Activated CD4-positive, alpha-beta T cell treated with anti-CD3 and anti-CD28 coated beads for 36 hours (primary cell): ENCODE measurements around the gene SLC9A9. TPM values are rescaled to one million over a fixed set of nuclear protein-coding genes. Genes with fewer than 3 reads are reported as not detected.
A peak's percentile ranks its signal among the peaks of the same experiment; 100 is the strongest.

Source experiments
- ATAC-seq: fragments of 200-7000 bp; cut with Tn5 transposase; one replicate; pipeline ENCODE4 v1.10.0; 2021; ENCODE audit warnings: mild to moderate bottlenecking, moderate library complexity
- CTCF ChIA-PET: fragments of 350-600 bp; sonication (Branson Sonifier 250); formaldehyde crosslinking; loops from one replicate; lab custom pipeline; 2021; ENCODE audit warnings: antibody characterized with exemption; lab: Charles Lee
- POLR2A ChIA-PET: fragments of 350-600 bp; sonication (Branson Sonifier 250); formaldehyde crosslinking; loops from one replicate; lab custom pipeline; 2021; ENCODE audit warnings: antibody characterized with exemption, inconsistent platforms; lab: Charles Lee
- DNase-seq: peaks from one replicate; pipeline ENCODE4 v3.0.0-alpha.2; 2020
- H3K27ac Mint-ChIP-seq: one replicate; pipeline ENCODE4 v1.8.0; 2021; ENCODE audit warnings: mixed read lengths
- H3K27me3 Mint-ChIP-seq: one replicate; pipeline ENCODE4 v1.8.0; 2021; ENCODE audit warnings: mixed read lengths
- H3K36me3 Mint-ChIP-seq: one replicate; pipeline ENCODE4 v1.8.0; 2021; ENCODE audit warnings: low read depth, mixed read lengths
- H3K4me1 Mint-ChIP-seq: one replicate; pipeline ENCODE4 v1.8.0; 2021; ENCODE audit warnings: mixed read lengths
- H3K4me3 Mint-ChIP-seq: one replicate; pipeline ENCODE4 v1.8.0; 2021; ENCODE audit warnings: mild to moderate bottlenecking, moderate library complexity, mixed read lengths
- H3K9me3 Mint-ChIP-seq: one replicate; pipeline ENCODE4 v1.8.0; 2021; ENCODE audit warnings: low read depth, mixed read lengths
- intact Hi-C, 2 experiments: fragments of 100-400 bp; cut with DNase I in 1 of 2; cut with micrococcal nuclease in 1 of 2; formaldehyde crosslinking; loops; one replicate each; pipeline versions ENCODE4 v1.14.2 to v1.15.1; 2022 to 2024; cut with DNase I, micrococcal nuclease
- total RNA-seq, 2 experiments: library from RNA; stranded (reverse); gene quantifications; one replicate each; pipeline ENCODE4 v1.2.3, GENCODE V29; 2021

SLC9A9 gene
- total RNA-seq, 2 experiments from 2014 or later, result 1.4 to 1.6 TPM

DNA sequence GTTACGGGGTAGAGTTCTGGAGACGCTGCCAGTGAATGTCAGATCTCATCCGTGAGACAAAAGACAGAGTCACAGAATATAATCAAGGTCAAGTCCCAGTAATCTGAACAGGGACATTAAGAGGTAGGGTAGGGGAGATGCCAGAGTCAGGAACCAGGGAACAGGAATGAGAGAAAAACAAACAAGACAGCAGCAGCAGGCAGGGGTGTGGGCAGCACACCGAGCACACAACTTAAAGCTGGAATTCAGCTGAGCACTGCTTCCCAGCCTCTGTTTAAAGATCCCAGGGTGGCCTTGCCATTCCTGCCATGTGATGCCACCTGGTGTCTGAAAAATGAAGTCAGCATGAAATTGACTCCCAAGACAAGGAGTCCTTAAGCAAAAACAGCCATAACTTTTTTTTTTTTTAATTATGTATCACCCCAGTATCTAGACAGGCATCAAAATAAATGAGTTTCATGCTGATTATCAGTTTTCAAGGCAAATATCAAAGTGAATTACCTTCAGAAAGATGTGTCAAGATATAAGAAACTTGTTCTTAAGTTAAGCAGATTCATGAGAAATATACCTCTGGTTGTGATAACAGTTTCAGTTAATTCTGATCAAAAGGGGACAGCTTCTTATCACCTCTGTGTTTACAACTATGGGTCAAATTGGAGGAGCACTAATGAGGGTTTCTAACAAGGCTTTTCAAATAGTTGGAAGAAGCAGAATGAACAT is 203.7 kb downstream of the SLC9A9 start:
- no peaks in the 10 kb centered on the region for H3K4me1 Mint-ChIP-seq
- H3K27me3 Mint-ChIP-seq, result no peaks in the 10 kb centered on the region
- H3K36me3 Mint-ChIP-seq, result peaks cover 4% of the 10 kb centered on the region
- DNase-seq (peak; percentile 45), ATAC-seq (peak; percentile 33)
- no peak overlapping the region for H3K27ac Mint-ChIP-seq
- ChIA-PET POLR2A (interaction anchor here (0.7 kb wide), 1 partner anchor 294 kb away, joined by 8 read pairs; no protein-coding TSS in a partner anchor), CTCF (interaction anchor here (0.6 to 1.3 kb wide), 4 partner anchors 29 to 446 kb away, joined by 3 to 4 read pairs (median 3); no protein-coding TSS in a partner anchor)
- intact Hi-C loops, result loop anchor here (1.0 to 10.0 kb wide), 4 partner anchors 210 to 523 kb away; no protein-coding TSS in a partner anchor
- no peak overlapping the region for H3K4me3 Mint-ChIP-seq
- peaks cover 3% of the 10 kb centered on the region for H3K9me3 Mint-ChIP-seq

DNA sequence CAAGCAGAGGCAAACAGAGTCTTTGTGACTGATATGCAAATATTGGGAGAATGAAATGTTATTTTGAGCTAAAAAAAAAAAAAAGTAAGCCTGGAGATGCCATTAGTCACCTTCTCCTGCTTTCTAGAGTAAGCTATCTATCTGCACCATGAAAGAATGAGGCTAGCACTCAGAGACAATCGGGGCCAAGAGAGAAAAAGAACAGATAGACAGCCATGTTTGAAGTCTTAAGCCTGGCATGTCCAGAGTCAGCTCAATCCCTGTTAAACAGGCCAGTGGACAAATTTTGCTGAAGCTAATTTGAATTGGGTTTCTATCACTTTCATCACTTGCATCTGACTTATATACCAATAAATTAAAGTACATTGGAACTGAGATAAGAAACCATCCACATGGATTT is 204.4 kb downstream of the SLC9A9 start:
- no peak for ATAC-seq

DNA sequence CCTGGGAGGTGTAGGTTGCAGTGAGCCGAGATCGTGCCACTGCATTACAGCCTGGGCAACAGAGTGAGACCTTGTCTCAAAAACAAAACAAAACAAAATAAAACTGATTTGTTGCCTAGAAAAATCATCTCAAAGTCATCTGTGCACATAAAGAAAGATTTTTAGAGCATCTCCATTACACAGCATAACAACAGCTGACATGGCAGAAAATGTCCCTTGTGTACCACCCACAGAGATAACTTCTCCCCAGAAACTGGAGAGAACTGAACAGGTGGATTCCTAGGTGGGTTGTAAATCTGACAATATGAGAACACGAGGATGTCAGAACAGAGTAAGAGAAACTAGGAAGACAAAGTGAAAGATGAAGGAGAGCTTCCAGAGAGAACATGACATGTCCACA is 207.5 kb downstream of the SLC9A9 start:
- H3K27ac Mint-ChIP-seq, result no peak overlapping the region
- intact Hi-C loops, result loop anchor here in 1 of 2 experiments (10.0 kb wide), 2 partner anchors 206 to 516 kb away; no protein-coding TSS in a partner anchor

More for the DNA sequence above, 204.4 kb downstream of the SLC9A9 start:
- peaks cover 8% of the 10 kb centered on the region for H3K36me3 Mint-ChIP-seq
- CTCF ChIA-PET, result interaction anchor here (0.6 to 1.4 kb wide), 5 partner anchors 9 to 445 kb away, joined by 3 to 4 read pairs (median 3); no protein-coding TSS in a partner anchor
- peaks cover 7% of the 10 kb centered on the region for H3K9me3 Mint-ChIP-seq
- H3K4me1 Mint-ChIP-seq, result no peaks in the 10 kb centered on the region
- H3K4me3 Mint-ChIP-seq, result no peak overlapping the region
- no peak overlapping the region for H3K27ac Mint-ChIP-seq
- POLR2A ChIA-PET, result interaction anchor here (0.7 kb wide), 1 partner anchor 294 kb away, joined by 8 read pairs; no protein-coding TSS in a partner anchor
- H3K27me3 Mint-ChIP-seq, result no peaks in the 10 kb centered on the region
- no peak for DNase-seq
- intact Hi-C loops, result loop anchor here (1.0 to 10.0 kb wide), 4 partner anchors 209 to 523 kb away; no protein-coding TSS in a partner anchor

DNA sequence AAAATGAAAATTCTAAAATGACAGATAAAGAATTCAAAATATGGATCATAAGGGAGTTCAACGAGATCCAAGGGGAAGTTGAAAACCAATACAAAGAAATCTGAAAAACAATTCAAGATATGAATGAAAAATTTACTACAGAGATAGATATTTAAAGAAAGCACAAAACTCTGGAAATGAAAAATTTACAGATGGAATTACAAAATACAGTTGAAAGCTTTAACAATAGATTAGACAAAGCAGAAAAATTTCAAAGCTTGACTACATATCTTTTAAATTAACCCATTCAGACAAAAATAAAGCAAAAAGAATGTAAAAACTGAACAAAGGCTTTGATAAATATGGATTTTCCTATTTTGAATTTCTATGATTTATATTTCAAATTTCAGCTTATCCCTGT is 211.1 kb downstream of the SLC9A9 start:
- Mint-ChIP-seq H3K4me1 (no peaks in the 10 kb centered on the region), H3K27ac (no peak overlapping the region), H3K36me3 (peaks cover 8% of the 10 kb centered on the region), H3K9me3 (peaks cover 16% of the 10 kb centered on the region), H3K27me3 (no peaks in the 10 kb centered on the region), H3K4me3 (no peak overlapping the region)
- POLR2A ChIA-PET, result no interaction called here
- no peak for DNase-seq
- CTCF ChIA-PET, result interaction anchor here (1.6 kb wide), 1 partner anchor 18 kb away, joined by 9 read pairs; no protein-coding TSS in a partner anchor
- intact Hi-C loops, result loop anchor here in 1 of 2 experiments (5.0 kb wide), 1 partner anchor 1035 kb away; no protein-coding TSS in a partner anchor
- no peak for ATAC-seq

More for the DNA sequence above, 207.5 kb downstream of the SLC9A9 start:
- no peaks in the 10 kb centered on the region for H3K4me1 Mint-ChIP-seq
- POLR2A ChIA-PET, result no interaction called here
- H3K27me3 Mint-ChIP-seq, result no peaks in the 10 kb centered on the region
- ATAC-seq, result no peak
- CTCF ChIA-PET, result no interaction called here
- H3K36me3 Mint-ChIP-seq, result peaks cover 8% of the 10 kb centered on the region
- H3K9me3 Mint-ChIP-seq, result peaks cover 16% of the 10 kb centered on the region
- no peak overlapping the region for H3K4me3 Mint-ChIP-seq
- DNase-seq, result no peak

DNA sequence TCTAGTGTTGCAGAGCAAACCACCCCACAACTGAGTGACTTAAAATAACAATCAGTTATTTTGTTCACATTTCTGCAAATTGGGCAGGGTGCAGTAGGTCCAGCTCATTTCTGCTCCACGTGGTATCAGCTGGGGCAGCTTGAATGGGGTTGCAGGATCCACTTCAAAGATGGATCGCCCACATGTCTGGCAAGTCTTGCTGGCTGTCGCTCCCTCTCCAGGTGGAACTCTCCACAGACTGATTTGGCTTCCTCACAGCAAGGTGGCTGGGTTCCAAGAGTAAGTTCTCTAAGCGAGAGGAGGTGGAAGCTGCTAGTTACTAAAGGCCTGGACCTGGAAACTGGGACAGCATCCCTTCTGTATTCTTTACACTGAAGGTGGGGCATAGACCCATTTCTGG is 213.3 kb downstream of the SLC9A9 start:
- H3K36me3 Mint-ChIP-seq, result peaks cover 4% of the 10 kb centered on the region
- peaks cover 13% of the 10 kb centered on the region for H3K9me3 Mint-ChIP-seq
- ChIA-PET CTCF (no interaction called here), POLR2A (no interaction called here)
- no peak overlapping the region for H3K4me3 Mint-ChIP-seq
- H3K27ac Mint-ChIP-seq, result no peak overlapping the region
- ATAC-seq, result no peak
- intact Hi-C loops, result loop anchor here in 1 of 2 experiments (5.0 kb wide), 1 partner anchor 1033 kb away; no protein-coding TSS in a partner anchor
- DNase-seq, result no peak
- H3K4me1 Mint-ChIP-seq, result no peaks in the 10 kb centered on the region
- no peaks in the 10 kb centered on the region for H3K27me3 Mint-ChIP-seq

DNA sequence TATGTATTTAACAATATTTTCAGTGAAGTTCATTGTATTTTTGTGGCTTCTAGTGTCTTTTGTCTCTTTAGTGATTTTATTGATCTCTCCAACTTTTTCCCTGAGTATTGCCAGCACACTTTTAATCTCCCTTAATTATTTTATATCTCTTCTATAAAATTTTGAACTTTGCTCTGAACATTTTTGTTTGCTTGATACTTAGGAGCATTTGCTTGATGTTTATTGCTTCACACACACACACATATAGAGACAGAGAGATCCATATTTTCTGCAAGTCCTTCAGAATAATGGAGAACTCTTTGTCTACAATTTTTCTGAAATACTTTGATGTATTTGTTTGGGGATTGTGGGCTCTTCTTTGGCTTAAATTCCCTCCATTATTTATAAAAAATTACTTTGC is 213.8 kb downstream of the SLC9A9 start:
- Mint-ChIP-seq H3K4me1 (no peaks in the 10 kb centered on the region), H3K9me3 (peaks cover 13% of the 10 kb centered on the region), H3K4me3 (no peak overlapping the region), H3K36me3 (peaks cover 4% of the 10 kb centered on the region), H3K27ac (no peak overlapping the region), H3K27me3 (no peaks in the 10 kb centered on the region)
- ChIA-PET POLR2A (no interaction called here), CTCF (no interaction called here)
- DNase-seq (no peak), ATAC-seq (no peak)
- intact Hi-C loops, result no loop called here

DNA sequence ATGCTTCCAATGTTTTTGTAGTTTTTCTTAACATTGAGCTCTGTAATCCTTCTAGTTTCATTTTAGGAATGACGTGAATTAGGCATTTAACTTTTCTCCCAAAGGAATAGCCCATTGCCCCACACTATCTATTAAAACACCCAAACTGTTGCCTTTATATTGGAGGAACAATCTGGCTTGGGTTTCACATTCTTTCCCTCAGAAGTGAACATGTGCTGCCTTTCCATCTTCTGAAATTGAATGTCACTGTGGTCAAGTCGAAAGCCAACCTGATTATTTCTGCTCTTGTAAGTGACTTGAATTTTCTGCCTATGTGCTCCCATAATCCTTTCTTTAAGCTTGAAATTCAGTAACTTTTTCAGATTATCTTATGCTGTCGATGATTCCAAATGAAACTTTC is 214.5 kb downstream of the SLC9A9 start:
- DNase-seq (no peak), ATAC-seq (no peak)
- intact Hi-C loops, result no loop called here
- H3K27me3 Mint-ChIP-seq, result no peaks in the 10 kb centered on the region
- ChIA-PET CTCF (interaction anchor here (0.8 to 0.9 kb wide), 2 partner anchors 9 to 20 kb away, joined by 3 read pairs; no protein-coding TSS in a partner anchor), POLR2A (no interaction called here)
- H3K27ac Mint-ChIP-seq, result no peak overlapping the region
- H3K4me3 Mint-ChIP-seq, result no peak overlapping the region
- H3K36me3 Mint-ChIP-seq, result no peaks in the 10 kb centered on the region
- no peaks in the 10 kb centered on the region for H3K4me1 Mint-ChIP-seq
- peaks cover 9% of the 10 kb centered on the region for H3K9me3 Mint-ChIP-seq

DNA sequence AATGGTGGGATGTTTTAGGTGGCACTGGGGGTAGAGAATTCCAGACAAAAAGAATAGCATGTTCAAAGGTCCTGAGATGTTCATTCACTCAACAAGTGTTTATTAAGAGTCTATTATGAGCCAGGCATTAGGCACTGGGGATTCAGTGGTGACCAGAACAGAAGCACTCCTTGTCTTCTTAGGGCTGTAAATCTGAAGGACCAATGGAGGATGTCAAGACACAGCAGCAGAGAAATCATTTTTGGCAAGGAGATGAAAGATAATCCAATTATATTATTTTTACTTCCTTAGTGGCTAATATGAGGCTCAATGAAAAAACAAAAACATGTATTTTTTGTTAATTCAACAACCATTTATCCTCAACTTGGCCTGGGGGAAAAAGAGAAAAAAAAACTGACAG is 218.5 kb downstream of the SLC9A9 start:
- CTCF ChIA-PET, result interaction anchor here (0.8 kb wide), 1 partner anchor 101 kb away, joined by 3 read pairs; no protein-coding TSS in a partner anchor

DNA sequence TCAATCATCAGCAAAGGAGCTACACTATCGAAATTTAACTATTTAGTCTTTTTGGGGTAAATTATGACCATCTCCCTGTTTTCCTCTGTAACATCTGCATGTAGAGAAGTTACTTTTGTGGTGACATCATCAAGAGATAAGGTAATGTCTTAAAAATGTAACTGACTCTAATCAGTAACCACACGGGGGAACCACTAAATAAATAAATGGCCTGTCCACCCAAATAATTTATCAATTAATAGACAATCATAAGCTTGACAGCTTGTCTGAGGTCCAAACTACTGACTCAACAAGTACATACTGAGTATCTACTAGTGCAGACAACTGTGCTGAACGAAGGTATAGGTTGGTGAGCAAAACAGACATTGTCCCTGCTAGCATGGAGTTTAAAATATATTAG is 219.3 kb downstream of the SLC9A9 start:
- H3K4me1 Mint-ChIP-seq, result peaks cover 4% of the 10 kb centered on the region
- ChIA-PET POLR2A (no interaction called here), CTCF (no interaction called here)
- H3K4me3 Mint-ChIP-seq, result no peak overlapping the region
- DNase-seq (no peak), ATAC-seq (no peak)
- H3K9me3 Mint-ChIP-seq, result peaks cover 1% of the 10 kb centered on the region
- no peaks in the 10 kb centered on the region for H3K27me3 Mint-ChIP-seq
- intact Hi-C loops, result no loop called here
- no peak overlapping the region for H3K27ac Mint-ChIP-seq
- H3K36me3 Mint-ChIP-seq, result peaks cover 6% of the 10 kb centered on the region

More for the DNA sequence above, 218.5 kb downstream of the SLC9A9 start:
- H3K27me3 Mint-ChIP-seq, result no peaks in the 10 kb centered on the region
- DNase-seq (no peak), ATAC-seq (no peak)
- peaks cover 1% of the 10 kb centered on the region for H3K9me3 Mint-ChIP-seq
- H3K27ac Mint-ChIP-seq, result no peak overlapping the region
- H3K36me3 Mint-ChIP-seq, result peaks cover 6% of the 10 kb centered on the region
- intact Hi-C loops, result no loop called here
- H3K4me1 Mint-ChIP-seq, result peaks cover 4% of the 10 kb centered on the region
- H3K4me3 Mint-ChIP-seq, result no peak overlapping the region
- POLR2A ChIA-PET, result no interaction called here

DNA sequence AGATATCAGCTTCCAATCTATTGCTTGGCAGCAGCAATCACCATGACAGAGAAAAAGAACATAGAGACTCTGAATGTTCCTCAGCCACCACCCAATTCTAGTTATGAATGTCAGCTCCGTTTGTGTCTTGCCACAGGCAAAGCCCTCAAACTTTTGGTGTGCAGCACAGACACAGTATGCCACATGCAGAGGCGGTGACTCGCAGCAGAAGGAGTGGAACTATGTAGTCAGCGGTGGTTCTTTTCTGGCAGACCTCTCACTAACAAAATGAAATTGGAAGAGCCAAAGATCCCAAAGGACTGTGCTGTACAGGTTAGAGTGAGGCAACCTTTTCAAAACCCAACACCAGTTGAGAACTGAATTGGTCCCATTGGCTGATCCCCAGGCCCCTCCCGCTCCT is 220.9 kb downstream of the SLC9A9 start:
- no peaks in the 10 kb centered on the region for H3K27me3 Mint-ChIP-seq
- CTCF ChIA-PET, result no interaction called here

DNA sequence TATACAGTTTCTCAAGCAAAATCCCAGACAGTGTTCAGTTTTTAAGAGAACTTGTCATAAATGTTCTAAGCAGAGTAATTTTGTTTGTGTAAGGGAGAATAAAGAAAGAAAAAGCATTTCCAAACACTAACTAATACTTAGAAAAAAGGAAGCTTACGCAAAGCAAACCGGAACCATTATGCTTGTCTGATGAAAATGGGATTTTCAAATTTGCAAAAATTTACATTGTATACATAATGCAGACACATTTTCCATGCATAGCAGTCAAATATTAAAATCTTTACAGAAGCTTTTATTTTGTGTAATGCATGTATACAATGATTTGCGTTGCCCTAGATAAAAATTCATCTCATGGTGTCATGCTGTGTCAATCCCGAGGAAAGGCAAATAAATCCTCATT is 229.0 kb downstream of the SLC9A9 start:
- intact Hi-C loops, result no loop called here
- H3K4me3 Mint-ChIP-seq, result no peak overlapping the region
- no peak for DNase-seq
- ChIA-PET POLR2A (no interaction called here), CTCF (interaction anchor here (1.0 to 1.5 kb wide), 4 partner anchors 10 to 55 kb away, joined by 3 to 9 read pairs (median 4); no protein-coding TSS in a partner anchor)
- ATAC-seq, result no peak
- H3K27me3 Mint-ChIP-seq, result no peaks in the 10 kb centered on the region
- H3K9me3 Mint-ChIP-seq, result no peaks in the 10 kb centered on the region
- H3K4me1 Mint-ChIP-seq, result no peaks in the 10 kb centered on the region
- H3K27ac Mint-ChIP-seq, result no peak overlapping the region
- peaks cover 4% of the 10 kb centered on the region for H3K36me3 Mint-ChIP-seq

More for the DNA sequence above, 220.9 kb downstream of the SLC9A9 start:
- no peak overlapping the region for H3K27ac Mint-ChIP-seq
- ATAC-seq (peak; percentile 98), DNase-seq (peak; percentile 73)
- peaks cover 1% of the 10 kb centered on the region for H3K9me3 Mint-ChIP-seq
- POLR2A ChIA-PET, result no interaction called here
- H3K4me1 Mint-ChIP-seq, result peaks cover 4% of the 10 kb centered on the region
- intact Hi-C loops, result no loop called here
- peaks cover 6% of the 10 kb centered on the region for H3K36me3 Mint-ChIP-seq
- no peak overlapping the region for H3K4me3 Mint-ChIP-seq
